HepG2 (cell line): Measurements from ENCODE around the gene MAFF. TPM values are rescaled to one million over a fixed set of nuclear protein-coding genes. Genes with fewer than 3 reads are reported as not detected.

Source experiments
- FIP1L1 ChIP-seq: fragments of 200-400 bp; formaldehyde crosslinking; IDR thresholded peaks from 2 replicates; pipeline ENCODE4 v1.6.1; 2018; ENCODE audit warnings: low read depth, mild to moderate bottlenecking, low read length, moderate library complexity, borderline replicate concordance; ENCODE audit not compliant: insufficient read depth
- FOXP4 ChIP-seq: sonication (generic); formaldehyde crosslinking; IDR thresholded peaks from 2 replicates; pipeline ENCODE4 v1.4.0; 2020; ENCODE audit warnings: missing genetic modification reagents
- MXD1 ChIP-seq: sonication (generic); formaldehyde crosslinking; IDR thresholded peaks from 2 replicates; pipeline ENCODE4 v1.4.0; 2020; ENCODE audit warnings: mild to moderate bottlenecking, missing genetic modification reagents
- NR2C2 ChIP-seq: sonication (generic); formaldehyde crosslinking; IDR thresholded peaks from 2 replicates; pipeline ENCODE4 v1.4.0; 2020; ENCODE audit warnings: missing genetic modification reagents, mild to moderate bottlenecking, moderate library complexity, borderline replicate concordance
- NR2F6 ChIP-seq, 2 experiments: IDR thresholded peaks; 2 replicates each; pipeline ENCODE4 v1.6.1; 2016; ENCODE audit warnings: antibody characterized with exemption in 1 of 2, mild to moderate bottlenecking in 1 of 2
- PBX3 ChIP-seq: sonication (generic); formaldehyde crosslinking; IDR thresholded peaks from 2 replicates; pipeline ENCODE4 v1.8.1; 2023; ENCODE audit warnings: missing genetic modification reagents, inconsistent platforms, borderline replicate concordance
- PTBP1 ChIP-seq: fragments of 200-400 bp; formaldehyde crosslinking; IDR thresholded peaks from 2 replicates; pipeline ENCODE4 v1.6.1; 2018; ENCODE audit warnings: low read length, low read depth; ENCODE audit not compliant: poor library complexity, severe bottlenecking
- REST ChIP-seq, 2 experiments: IDR thresholded peaks; 2 replicates each; pipeline ENCODE4 v1.6.1; 2011 to 2012; ENCODE audit warnings: low read length in 2 of 2, borderline replicate concordance in 1 of 2, low read depth in 1 of 2, mild to moderate bottlenecking in 1 of 2, moderate library complexity in 1 of 2
- SOX13 ChIP-seq, 3 experiments: fragments of 450-650 bp in 1 of 3; sonication (generic) in 1 of 3; formaldehyde crosslinking in 1 of 3; IDR thresholded peaks in 2 of 3; conservative IDR thresholded peaks in 1 of 3; 2 replicates each; pipeline versions ENCODE4 v1.5.0 to v1.6.1; 2016 to 2020; ENCODE audit warnings: antibody characterized with exemption in 1 of 3, mild to moderate bottlenecking in 1 of 3, missing compliant biosample characterization in 1 of 3, missing genetic modification reagents in 1 of 3, moderate library complexity in 1 of 3
- SP1 ChIP-seq, 2 experiments: fragments of 450-650 bp in 1 of 2; sonication (generic) in 1 of 2; formaldehyde crosslinking in 1 of 2; IDR thresholded peaks; 2 replicates each; pipeline versions ENCODE4 v1.4.0 to v1.6.1; 2016 to 2020; ENCODE audit warnings: missing genetic modification reagents in 1 of 2
- TBX2 ChIP-seq: sonication (generic); formaldehyde crosslinking; IDR thresholded peaks from 2 replicates; pipeline ENCODE4 v1.5.0; 2020; ENCODE audit warnings: missing genetic modification reagents, mild to moderate bottlenecking, borderline replicate concordance
- ZBTB49 ChIP-seq: sonication (generic); formaldehyde crosslinking; IDR thresholded peaks from 2 replicates; pipeline ENCODE4 v1.4.0; 2020; ENCODE audit warnings: missing genetic modification reagents, borderline replicate concordance
- ZFP82 ChIP-seq: sonication (generic); formaldehyde crosslinking; IDR thresholded peaks from 2 replicates; pipeline ENCODE4 v1.5.1; 2020; ENCODE audit warnings: mild to moderate bottlenecking, missing genetic modification reagents, borderline replicate concordance
- ZNF207 ChIP-seq: fragments of 450-650 bp; IDR thresholded peaks from 2 replicates; pipeline ENCODE4 v1.6.1; 2016; ENCODE audit warnings: antibody characterized with exemption, borderline replicate concordance
- polyA plus RNA-seq, 8 experiments: library from polyadenylated mRNA; depleted of rRNA in 3 of 8; stranded (reverse) in 7 of 8; unstranded in 1 of 8; fragments of >200 nt; fragmentation: Illumina TruSeq in 4 of 8; extraction: Trizol in 4 of 8; gene quantifications; 2 replicates each; pipeline versions ENCODE4 v1.2.1 to v1.2.3, GENCODE V29; 2011 to 2016; ENCODE audit warnings: low read depth in 4 of 8, missing spikeins in 1 of 8, mixed read lengths in 1 of 8; ENCODE audit not compliant: insufficient read depth in 1 of 8
- total RNA-seq, 5 experiments: library from RNA; depleted of rRNA; stranded (reverse); fragments of >200 nt; fragmentation: Illumina TruSeq; extraction: Trizol; gene quantifications; 2 replicates each; pipeline ENCODE4 v1.2.3, GENCODE V29; 2016; ENCODE audit warnings: low read depth in 1 of 5

Gene MAFF
- total and polyA plus RNA-seq, 2 of the 13 experiments (the other 11 are each of a cell fraction or from before 2014, with no cell fraction given): 5.4 to 14.3 TPM

GRCh38 chr22:38218661-38219622 lies 17.1 kb downstream of the MAFF start (continued):
- TF ChIP-seq SP1 (IDR thresholded peaks at IDR 0.05) (no peak), SP1 (CRISPR knock-in tag; IDR thresholded peaks at IDR 0.05) (peak; percentile 89), ZBTB49 (CRISPR knock-in tag) (no peak), PBX3 (CRISPR knock-in tag) (no peak), FOXP4 (peak; percentile 75), ZNF207 (no peak), TBX2 (CRISPR knock-in tag) (peak; percentile 89), ZFP82 (CRISPR knock-in tag) (no peak), SOX13 (IDR thresholded peaks at IDR 0.05) (no peak), SOX13 (CRISPR knock-in tag; conservative IDR thresholded peaks at IDR 0.05 in 1 of 2, IDR thresholded peaks at IDR 0.05 in 1 of 2) (peak in 1 of 2 experiments; percentile 54; a peak in 1 of 4 replicates), MXD1 (CRISPR knock-in tag) (0 out of 2 replicates have a peak, but pooled peaks have one; percentile 43), NR2F6 (IDR thresholded peaks at IDR 0.05) (no peak), NR2F6 (CRISPR knock-in tag; IDR thresholded peaks at IDR 0.05) (peak; percentile 53), NR2C2 (CRISPR knock-in tag) (peak; percentile 40; the same call in 1 of the 2 replicates), REST (IDR thresholded peaks at IDR 0.05; ENCODE audit: borderline replicate concordance in 1 of 2, low read depth in 1 of 2, low read length in 2 of 2) (no peak), PTBP1 (peak; percentile 76), FIP1L1 (no peak)
